ENCODE measurements around the gene NIPAL3. TPM values are rescaled to one million over a fixed set of nuclear protein-coding genes. Genes with fewer than 3 reads are reported as not detected.

NIPAL3 gene
- total RNA-seq, 2 experiments from 2014 or later, result 11.7 to 25.3 TPM

DNA sequence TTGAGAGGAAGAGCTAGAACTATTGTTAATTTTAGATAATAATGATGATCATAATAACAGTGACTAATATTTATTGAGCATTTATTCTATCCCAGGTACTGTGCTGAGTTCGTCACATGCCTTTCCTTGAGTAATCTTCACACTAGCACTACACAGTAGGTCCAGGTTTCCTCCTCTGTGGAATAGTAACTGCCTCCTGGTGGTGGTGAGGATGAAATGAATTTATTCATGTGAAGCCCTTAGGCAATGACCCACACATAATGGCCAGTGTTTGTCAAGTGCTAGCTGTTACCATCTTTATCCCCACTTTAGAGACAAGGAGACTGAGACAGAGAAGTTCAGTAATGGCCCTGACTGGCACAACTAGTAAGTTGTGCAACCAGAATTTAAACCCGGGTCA is 5.9 kb downstream of the NIPAL3 start:
- no peak for DNase-seq (ENCODE audit: low spot score)
- no peaks in the 10 kb centered on the region for H4K20me1 ChIP-seq (ENCODE audit: insufficient read depth, low read length)
- H3K27ac ChIP-seq (ENCODE audit: low read depth, low read length, poor library complexity, severe bottlenecking), result no peak overlapping the region
- no peak for TF ChIP-seq EZH2phosphoT487 (IDR thresholded peaks at IDR 0.05; ENCODE audit: borderline replicate concordance, low read depth, low read length)
- TF ChIP-seq, protein P1, sequence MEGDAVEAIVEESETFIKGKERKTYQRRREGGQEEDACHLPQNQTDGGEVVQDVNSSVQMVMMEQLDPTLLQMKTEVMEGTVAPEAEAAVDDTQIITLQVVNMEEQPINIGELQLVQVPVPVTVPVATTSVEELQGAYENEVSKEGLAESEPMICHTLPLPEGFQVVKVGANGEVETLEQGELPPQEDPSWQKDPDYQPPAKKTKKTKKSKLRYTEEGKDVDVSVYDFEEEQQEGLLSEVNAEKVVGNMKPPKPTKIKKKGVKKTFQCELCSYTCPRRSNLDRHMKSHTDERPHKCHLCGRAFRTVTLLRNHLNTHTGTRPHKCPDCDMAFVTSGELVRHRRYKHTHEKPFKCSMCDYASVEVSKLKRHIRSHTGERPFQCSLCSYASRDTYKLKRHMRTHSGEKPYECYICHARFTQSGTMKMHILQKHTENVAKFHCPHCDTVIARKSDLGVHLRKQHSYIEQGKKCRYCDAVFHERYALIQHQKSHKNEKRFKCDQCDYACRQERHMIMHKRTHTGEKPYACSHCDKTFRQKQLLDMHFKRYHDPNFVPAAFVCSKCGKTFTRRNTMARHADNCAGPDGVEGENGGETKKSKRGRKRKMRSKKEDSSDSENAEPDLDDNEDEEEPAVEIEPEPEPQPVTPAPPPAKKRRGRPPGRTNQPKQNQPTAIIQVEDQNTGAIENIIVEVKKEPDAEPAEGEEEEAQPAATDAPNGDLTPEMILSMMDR (conservative IDR thresholded peaks at IDR 0.05; ENCODE audit: low read length), result peak; percentile 52; the same call in 1 of the 2 replicates
- H3K79me2 ChIP-seq (ENCODE audit: insufficient read depth, low read depth, low read length), result no peaks in the 10 kb centered on the region
- peaks cover 13% of the 10 kb centered on the region for H3K4me1 ChIP-seq (ENCODE audit: insufficient read depth, low read length, poor library complexity, severe bottlenecking)
- no peak overlapping the region for H3K4me3 ChIP-seq (ENCODE audit: low read depth, low read length, poor library complexity, severe bottlenecking)
- no peak overlapping the region for H2AFZ ChIP-seq (ENCODE audit: low read length)
- peaks cover 32% of the 10 kb centered on the region for H3K36me3 ChIP-seq (ENCODE audit: insufficient read depth, low read length)
- no peak overlapping the region for H3K4me2 ChIP-seq (ENCODE audit: low read length)
- H3K9me3 ChIP-seq (ENCODE audit: low read length), result no peaks in the 10 kb centered on the region
- POLR2A ChIA-PET, result interaction anchor here (0.6 kb wide), 1 partner anchor 643 kb away, joined by 3 read pairs; the partner anchor contains the start of gene PITHD1
- CTCF ChIA-PET (ENCODE audit: unreplicated experiment), result no interaction called here
- intact Hi-C loops (cut with micrococcal nuclease; ENCODE audit: unreplicated experiment), result no loop called here
- BruUV-seq (replicated peaks), result no TSS peak
- no peaks in the 10 kb centered on the region for H3K9me2 ChIP-seq (ENCODE audit: insufficient read depth, low read length)

GRCh38 chr1:24424207-24424606 is 8.6 kb downstream of the NIPAL3 start:
- Histone ChIP-seq H3K4me2 (ENCODE audit: low read length) (no peak overlapping the region), H2AFZ (ENCODE audit: low read length) (no peak overlapping the region), H3K9me3 (ENCODE audit: low read length) (no peaks in the 10 kb centered on the region), H3K27ac (ENCODE audit: low read depth, low read length, poor library complexity, severe bottlenecking) (no peak overlapping the region), H3K4me1 (ENCODE audit: insufficient read depth, low read length, poor library complexity, severe bottlenecking) (no peaks in the 10 kb centered on the region), H4K20me1 (ENCODE audit: insufficient read depth, low read length) (no peaks in the 10 kb centered on the region), H3K9me2 (ENCODE audit: insufficient read depth, low read length) (no peaks in the 10 kb centered on the region), H3K4me3 (ENCODE audit: low read depth, low read length, poor library complexity, severe bottlenecking) (no peak overlapping the region), H3K36me3 (ENCODE audit: insufficient read depth, low read length) (peaks cover 32% of the 10 kb centered on the region), H3K79me2 (ENCODE audit: insufficient read depth, low read depth, low read length) (no peaks in the 10 kb centered on the region)
- BruUV-seq (replicated peaks), result no TSS peak
- ChIA-PET CTCF (ENCODE audit: unreplicated experiment) (no interaction called here), POLR2A (interaction anchor here (0.7 to 1.5 kb wide), 2 partner anchors 12 to 19 kb away, joined by 3 to 4 read pairs; no protein-coding TSS in a partner anchor)
- no peak for DNase-seq (ENCODE audit: low spot score)
- TF ChIP-seq, protein P1 (conservative IDR thresholded peaks at IDR 0.05; ENCODE audit: low read length), result no peak
- no peak for TF ChIP-seq EZH2phosphoT487 (IDR thresholded peaks at IDR 0.05; ENCODE audit: borderline replicate concordance, low read depth, low read length)
- intact Hi-C loops (cut with micrococcal nuclease; ENCODE audit: unreplicated experiment), result no loop called here

DNA sequence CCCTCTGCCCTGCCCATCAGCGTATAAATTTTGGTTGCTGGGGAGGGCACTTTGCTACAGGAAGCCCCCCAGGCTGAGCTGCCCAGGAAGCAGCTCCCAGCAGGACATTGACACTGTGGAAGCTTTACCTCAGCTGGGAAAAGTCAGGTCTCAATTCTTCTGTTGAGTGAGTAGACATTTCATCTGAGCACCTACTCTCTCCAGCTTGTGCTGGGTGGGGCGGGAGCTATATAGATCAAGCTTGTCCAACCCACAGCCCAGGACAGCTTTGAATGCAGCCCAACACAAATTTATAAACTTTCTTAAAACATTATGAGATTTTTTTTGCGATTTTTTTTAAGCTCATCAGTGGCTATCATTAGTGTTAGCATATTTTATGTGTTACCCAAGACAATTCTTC is 9.4 kb downstream of the NIPAL3 start:
- intact Hi-C loops (cut with micrococcal nuclease; ENCODE audit: unreplicated experiment), result no loop called here
- H3K79me2 ChIP-seq (ENCODE audit: insufficient read depth, low read depth, low read length), result no peaks in the 10 kb centered on the region
- ChIA-PET POLR2A (interaction anchor here (1.5 kb wide), 1 partner anchor 18 kb away, joined by 4 read pairs; no protein-coding TSS in a partner anchor), CTCF (ENCODE audit: unreplicated experiment) (no interaction called here)
- H3K9me2 ChIP-seq (ENCODE audit: insufficient read depth, low read length), result no peaks in the 10 kb centered on the region
- DNase-seq (ENCODE audit: low spot score), result no peak
- no peak overlapping the region for H3K4me2 ChIP-seq (ENCODE audit: low read length)
- H3K9me3 ChIP-seq (ENCODE audit: low read length), result no peaks in the 10 kb centered on the region
- TF ChIP-seq, protein P1 (conservative IDR thresholded peaks at IDR 0.05; ENCODE audit: low read length), result no peak
- no peaks in the 10 kb centered on the region for H3K4me1 ChIP-seq (ENCODE audit: insufficient read depth, low read length, poor library complexity, severe bottlenecking)
- H3K36me3 ChIP-seq (ENCODE audit: insufficient read depth, low read length), result peaks cover 24% of the 10 kb centered on the region
- no peak overlapping the region for H3K4me3 ChIP-seq (ENCODE audit: low read depth, low read length, poor library complexity, severe bottlenecking)
- no peaks in the 10 kb centered on the region for H4K20me1 ChIP-seq (ENCODE audit: insufficient read depth, low read length)
- H2AFZ ChIP-seq (ENCODE audit: low read length), result no peak overlapping the region
- BruUV-seq (replicated peaks), result no TSS peak
- H3K27ac ChIP-seq (ENCODE audit: low read depth, low read length, poor library complexity, severe bottlenecking), result no peak overlapping the region
